Mucosa of stomach (tissue), 1 donor: ENCODE data around the gene NFKBIB.

Source experiments
- H3K27me3 ChIP-seq: one replicate; pipeline ENCODE4 v1.7.0; 2013; ENCODE audit warnings: mild to moderate bottlenecking, low read length; ENCODE audit not compliant: control insufficient read depth, insufficient read depth
- H3K36me3 ChIP-seq: one replicate; pipeline ENCODE4 v1.7.0; 2013; ENCODE audit warnings: low read length; ENCODE audit not compliant: control insufficient read depth, insufficient read depth
- H3K4me1 ChIP-seq: one replicate; pipeline ENCODE4 v1.7.0; 2013; ENCODE audit warnings: mild to moderate bottlenecking, low read length; ENCODE audit not compliant: control insufficient read depth, insufficient read depth
- H3K4me3 ChIP-seq: one replicate; pipeline ENCODE4 v1.7.0; 2013; ENCODE audit warnings: low read length
- H3K9ac ChIP-seq: one replicate; pipeline ENCODE4 v1.7.0; 2013; ENCODE audit warnings: mild to moderate bottlenecking, low read length, moderate library complexity
- H3K9me3 ChIP-seq: one replicate; pipeline ENCODE4 v1.7.0; 2013; ENCODE audit warnings: mild to moderate bottlenecking, low read length, moderate library complexity; ENCODE audit not compliant: control insufficient read depth
- donor health status: Pancreatic carcinoma.

NFKBIB gene

DNA sequence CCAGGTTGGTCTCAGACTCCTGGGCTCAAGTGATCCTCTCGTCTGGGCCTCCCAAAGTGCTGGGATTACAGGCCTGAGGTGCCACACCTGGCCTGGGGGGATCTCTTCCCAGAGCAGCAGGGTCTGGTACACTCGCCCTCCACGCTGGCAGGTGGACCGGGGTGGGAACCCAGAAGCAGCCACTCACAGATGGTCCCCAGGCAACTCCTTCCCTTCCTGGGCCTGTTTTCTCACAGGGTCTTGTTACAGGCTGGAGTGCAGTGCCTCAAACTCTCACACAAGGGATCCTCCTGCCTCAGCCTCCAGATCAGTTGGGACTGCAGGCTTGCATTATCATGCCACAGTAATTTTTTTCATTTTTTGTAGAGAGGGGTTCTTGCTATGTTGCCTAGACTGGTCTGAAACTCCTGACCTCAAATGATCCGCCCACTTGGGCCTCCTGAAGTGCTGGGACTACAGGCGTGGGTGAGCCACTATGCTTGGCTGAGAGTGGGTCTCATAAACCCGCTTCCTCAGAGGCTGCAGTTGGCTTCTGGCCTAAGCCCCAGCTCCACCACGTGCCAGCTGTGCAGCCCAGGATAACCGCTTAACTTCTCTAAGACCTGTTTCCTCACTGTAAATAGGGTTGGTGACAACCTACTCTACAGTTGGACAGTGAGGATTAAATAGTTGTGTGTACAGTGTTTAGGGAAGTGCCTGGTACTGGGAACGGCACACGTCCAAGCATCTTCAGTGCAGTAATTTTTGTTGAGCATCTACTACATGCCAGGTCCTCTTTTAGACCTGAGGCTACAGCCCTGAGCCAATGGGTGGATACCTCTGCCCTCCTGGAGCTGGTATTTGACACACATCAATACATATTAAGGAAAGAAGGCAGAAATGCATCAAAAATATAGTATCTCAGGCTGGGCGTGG lies 13.1 kb downstream of the NFKBIB start:
- no peak overlapping the region for H3K4me3 ChIP-seq
- H3K4me1 ChIP-seq, result no peaks in the 10 kb centered on the region
- peaks cover 16% of the 10 kb centered on the region for H3K27me3 ChIP-seq
- H3K9ac ChIP-seq, result no peak overlapping the region
- no peaks in the 10 kb centered on the region for H3K36me3 ChIP-seq
- H3K9me3 ChIP-seq, result no peaks in the 10 kb centered on the region

DNA sequence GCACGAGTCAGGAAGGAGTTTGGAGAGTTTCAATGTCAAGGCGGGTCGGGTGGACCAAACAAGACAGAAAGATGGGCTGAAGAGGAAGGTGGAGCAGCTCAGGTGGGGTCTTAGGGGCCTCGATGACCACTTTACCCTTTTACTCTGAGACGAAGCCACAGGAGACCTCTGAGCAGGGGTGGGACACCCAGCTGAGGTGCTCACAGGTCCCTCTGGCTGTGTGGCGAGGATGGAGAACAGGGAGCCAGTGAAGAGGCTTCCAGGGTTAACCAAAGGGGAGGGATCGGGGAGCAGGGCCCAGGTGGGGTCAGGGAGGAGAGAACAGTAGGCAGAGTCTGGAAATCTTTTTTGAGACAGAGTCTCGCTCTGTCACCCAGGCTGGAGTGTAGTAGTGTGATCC lies 14.2 kb downstream of the NFKBIB start:
- no peaks in the 10 kb centered on the region for H3K4me1 ChIP-seq
- H3K27me3 ChIP-seq, result peaks cover 16% of the 10 kb centered on the region
- no peaks in the 10 kb centered on the region for H3K36me3 ChIP-seq
- H3K4me3 ChIP-seq, result no peak overlapping the region
- no peaks in the 10 kb centered on the region for H3K9me3 ChIP-seq
- H3K9ac ChIP-seq, result no peak overlapping the region

DNA sequence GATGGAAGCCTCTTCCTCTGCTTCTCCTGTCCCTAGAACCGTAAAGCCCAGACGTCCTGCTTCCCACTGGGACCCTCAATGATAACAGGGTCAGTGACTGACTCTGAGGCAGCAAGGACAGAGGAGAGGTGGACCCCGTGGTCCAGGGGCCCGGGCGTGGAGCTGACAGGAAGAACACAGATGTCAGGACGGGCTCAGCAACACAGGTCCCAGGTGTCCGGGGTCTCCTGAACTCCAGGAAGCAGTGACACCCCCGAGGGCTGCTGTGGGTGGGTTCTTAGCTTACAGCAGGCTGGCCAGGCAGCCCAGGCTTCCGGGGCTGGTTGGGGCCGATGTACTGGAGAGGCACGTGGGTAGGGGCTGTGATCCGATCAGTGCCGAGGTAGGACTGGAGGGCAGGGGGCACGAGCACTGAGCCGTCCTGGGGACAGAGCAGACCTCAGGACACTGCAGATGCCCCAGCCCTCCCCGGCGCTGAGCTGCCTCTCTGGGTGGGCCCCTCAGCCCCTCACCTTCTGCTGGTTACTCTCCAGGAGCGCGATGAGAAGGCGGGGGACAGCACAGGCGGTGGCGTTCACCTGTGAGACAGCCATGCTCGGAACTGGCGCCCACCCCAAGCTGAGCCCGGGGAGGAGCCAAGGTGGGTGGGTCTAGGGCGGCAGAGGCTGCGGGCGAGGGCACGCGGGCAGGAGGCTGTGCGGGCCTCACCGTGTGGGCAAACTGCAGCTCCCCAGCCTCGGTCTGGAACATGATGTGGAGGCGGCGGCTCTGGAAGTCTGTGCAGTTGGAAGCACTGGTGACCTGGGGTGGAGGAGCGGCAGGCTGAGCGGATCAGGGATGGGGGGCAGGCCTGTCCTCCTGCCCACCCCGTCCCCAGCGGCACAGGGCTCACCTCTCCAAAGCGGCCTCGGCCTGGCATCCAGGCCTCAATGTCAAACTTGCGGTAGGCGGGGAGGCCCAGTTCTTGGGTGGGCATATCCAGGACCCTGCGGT lies 15.9 kb downstream of the NFKBIB start:
- no peak overlapping the region for H3K9ac ChIP-seq
- H3K4me1 ChIP-seq, result no peaks in the 10 kb centered on the region
- no peak overlapping the region for H3K4me3 ChIP-seq
- no peaks in the 10 kb centered on the region for H3K36me3 ChIP-seq
- peaks cover 16% of the 10 kb centered on the region for H3K27me3 ChIP-seq
- H3K9me3 ChIP-seq, result no peaks in the 10 kb centered on the region

GRCh38 chr19:38917516-38917915 lies 17.7 kb downstream of the NFKBIB start:
- H3K27me3 ChIP-seq, result peaks cover 1% of the 10 kb centered on the region
- H3K36me3 ChIP-seq, result no peaks in the 10 kb centered on the region
- H3K9ac ChIP-seq, result no peak overlapping the region
- no peak overlapping the region for H3K4me3 ChIP-seq
- H3K4me1 ChIP-seq, result no peaks in the 10 kb centered on the region
- no peaks in the 10 kb centered on the region for H3K9me3 ChIP-seq

DNA sequence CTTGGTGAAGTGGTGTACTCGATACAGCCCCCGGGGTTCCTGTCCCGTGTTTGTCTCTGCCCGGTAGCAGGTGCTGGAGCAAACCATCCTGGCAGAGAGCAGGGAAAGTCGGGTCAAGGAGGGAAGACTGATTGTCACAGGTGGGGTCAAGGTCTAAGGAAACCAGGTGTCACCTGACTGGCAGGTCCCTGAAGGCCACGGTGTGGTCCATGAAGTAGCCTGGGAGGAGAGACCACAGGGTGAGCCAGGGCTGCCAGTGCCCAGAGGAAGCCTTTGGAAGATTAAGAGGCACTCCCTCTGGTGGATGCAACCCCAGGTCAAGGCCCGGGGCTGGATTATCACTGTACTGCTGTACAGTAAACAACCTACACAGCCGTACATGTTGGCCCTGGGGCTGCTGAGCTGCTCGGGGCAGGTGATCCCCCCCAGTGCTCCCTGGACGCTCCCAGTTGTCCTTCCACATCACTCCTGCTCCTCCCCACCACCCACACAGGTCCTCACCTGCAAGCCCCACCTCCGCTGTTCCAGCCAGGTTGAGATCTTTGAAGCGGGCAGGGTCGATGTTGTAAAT lies 18.2 kb downstream of the NFKBIB start:
- no peaks in the 10 kb centered on the region for H3K27me3 ChIP-seq
- no peaks in the 10 kb centered on the region for H3K4me1 ChIP-seq
- no peaks in the 10 kb centered on the region for H3K9me3 ChIP-seq
- no peaks in the 10 kb centered on the region for H3K36me3 ChIP-seq
- H3K4me3 ChIP-seq, result no peak overlapping the region
- H3K9ac ChIP-seq, result no peak overlapping the region

DNA sequence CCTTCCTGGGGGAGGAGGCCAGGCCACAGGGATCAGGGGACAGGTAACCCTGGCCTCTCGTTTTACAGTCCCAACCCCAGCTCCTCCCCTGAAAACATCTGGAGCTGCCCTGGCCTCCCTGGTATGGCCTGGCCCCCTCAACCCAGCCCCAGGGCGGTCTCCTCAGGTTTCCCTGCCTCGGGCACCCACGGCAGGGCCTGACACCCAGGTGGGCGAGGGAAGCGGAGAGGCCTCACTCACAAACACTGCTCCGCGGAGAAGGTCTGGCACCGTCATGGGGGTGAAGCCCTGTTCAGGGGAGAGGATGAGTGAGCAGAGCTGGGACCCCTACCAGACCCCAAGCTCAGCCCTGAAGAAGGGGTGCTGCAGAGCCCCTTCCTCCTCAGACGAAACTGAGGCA lies 18.8 kb downstream of the NFKBIB start:
- Histone ChIP-seq H3K9ac (no peak overlapping the region), H3K4me1 (no peaks in the 10 kb centered on the region), H3K9me3 (no peaks in the 10 kb centered on the region), H3K27me3 (no peaks in the 10 kb centered on the region), H3K36me3 (no peaks in the 10 kb centered on the region), H3K4me3 (no peak overlapping the region)

DNA sequence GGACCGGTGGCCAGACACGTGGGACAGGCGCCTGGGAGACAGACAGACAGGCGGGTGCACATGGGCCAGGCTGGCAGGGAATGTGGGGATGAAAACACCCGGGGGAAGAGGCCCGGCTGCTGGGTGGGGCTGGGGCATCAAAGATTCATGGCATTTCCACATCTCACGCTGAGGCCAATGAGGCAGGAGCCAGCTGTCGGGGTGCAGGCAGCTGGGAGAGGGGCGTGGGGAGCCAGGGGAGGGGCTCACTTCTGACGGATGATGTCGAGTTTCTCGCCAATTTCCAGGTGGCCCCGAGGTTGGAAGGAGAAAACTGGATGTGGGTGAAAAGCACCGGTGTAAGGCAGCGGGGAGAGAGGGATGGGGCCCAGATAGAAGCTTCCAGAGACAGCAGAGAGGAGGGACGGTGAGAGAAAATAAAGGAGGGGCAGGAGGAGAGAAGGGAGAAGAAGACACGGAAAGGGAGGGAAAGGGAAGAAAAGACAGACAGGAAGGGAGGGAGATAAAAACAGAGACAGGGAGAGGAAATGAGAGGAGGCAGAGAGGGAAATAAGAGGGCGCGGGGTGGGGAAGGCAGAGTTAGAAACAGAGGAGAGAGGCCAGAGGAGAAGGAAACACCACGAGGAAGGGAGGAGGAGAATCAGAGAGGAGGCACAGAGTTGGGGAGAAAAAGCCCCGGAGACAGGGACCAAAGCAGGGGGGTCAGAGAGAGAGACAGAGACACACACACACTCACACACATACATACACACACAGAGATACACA lies 20.2 kb downstream of the NFKBIB start:
- Histone ChIP-seq H3K36me3 (peaks cover 4% of the 10 kb centered on the region), H3K9ac (no peak overlapping the region)

GRCh38 chr19:38920602-38921419 lies 21.0 kb downstream of the NFKBIB start:
- Histone ChIP-seq H3K4me1 (no peaks in the 10 kb centered on the region), H3K4me3 (no peak overlapping the region), H3K9ac (no peak overlapping the region), H3K27me3 (no peaks in the 10 kb centered on the region), H3K9me3 (no peaks in the 10 kb centered on the region), H3K36me3 (peaks cover 4% of the 10 kb centered on the region)

More for the DNA sequence above, 20.2 kb downstream of the NFKBIB start:
- Histone ChIP-seq H3K4me3 (no peak overlapping the region), H3K27me3 (no peaks in the 10 kb centered on the region), H3K9me3 (no peaks in the 10 kb centered on the region), H3K4me1 (no peaks in the 10 kb centered on the region)

DNA sequence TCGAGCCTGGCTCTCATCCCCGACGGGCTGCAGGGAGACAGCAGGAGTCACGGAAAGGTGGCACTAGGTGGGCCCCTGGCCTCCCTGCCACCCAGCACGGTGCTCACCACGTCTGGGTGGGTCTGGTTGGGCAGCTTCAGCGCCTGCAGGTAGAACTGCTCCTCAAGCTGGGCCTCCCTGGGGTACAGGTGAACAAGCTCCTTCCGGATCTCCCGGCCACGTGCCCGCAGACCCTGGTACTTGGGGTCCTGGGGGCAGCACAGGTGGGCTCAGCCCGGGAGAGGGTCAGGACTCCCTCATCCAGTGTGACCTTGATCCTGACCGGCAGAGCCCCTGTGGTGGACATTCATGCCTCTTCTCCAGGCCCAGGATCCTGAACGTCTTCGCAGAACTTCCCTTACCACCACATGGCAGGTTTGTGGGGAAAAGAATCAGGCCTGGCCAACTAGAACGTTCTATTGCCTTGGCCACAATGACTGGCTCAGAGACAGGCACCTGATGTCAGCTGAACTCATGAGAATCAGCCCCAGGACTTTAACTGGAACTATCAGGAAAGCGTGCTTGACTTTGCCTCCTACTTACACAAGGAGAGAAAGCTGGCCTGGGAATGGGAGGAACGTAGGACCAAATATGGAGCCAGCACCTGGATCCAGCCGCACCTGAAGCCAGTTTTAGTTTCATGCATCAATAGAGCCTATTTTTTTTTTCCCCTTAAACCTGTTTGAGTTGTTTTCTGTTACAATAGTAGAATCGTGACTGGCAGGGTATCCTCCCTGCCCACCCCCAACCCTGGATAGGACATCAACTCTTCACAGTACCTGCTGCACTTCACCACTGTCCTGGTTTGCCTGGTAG lies 21.9 kb downstream of the NFKBIB start:
- Histone ChIP-seq H3K36me3 (peaks cover 4% of the 10 kb centered on the region), H3K4me1 (no peaks in the 10 kb centered on the region), H3K4me3 (no peak overlapping the region), H3K27me3 (no peaks in the 10 kb centered on the region), H3K9ac (no peak overlapping the region), H3K9me3 (no peaks in the 10 kb centered on the region)

GRCh38 chr19:38922482-38922881 lies 22.7 kb downstream of the NFKBIB start:
- H3K9ac ChIP-seq, result no peak overlapping the region
- no peaks in the 10 kb centered on the region for H3K27me3 ChIP-seq
- no peaks in the 10 kb centered on the region for H3K4me1 ChIP-seq
- H3K36me3 ChIP-seq, result peaks cover 4% of the 10 kb centered on the region
- no peak overlapping the region for H3K4me3 ChIP-seq
- H3K9me3 ChIP-seq, result no peaks in the 10 kb centered on the region
